Left lung (tissue), 10 donors: ENCODE results near the gene AMIGO3. TPM values are rescaled to one million over a fixed set of nuclear protein-coding genes. Genes with fewer than 3 reads are reported as not detected.

Experiments
- ATAC-seq: fragments of 200-7000 bp; cut with Tn5 transposase; one replicate; pipeline ENCODE4 v1.9.1; 2020; ENCODE audit warnings: moderate library complexity
- DNase-seq, 4 donors: peaks; one replicate each; pipeline ENCODE4 v3.0.0-alpha.2; 2013 to 2020
- H3K27ac ChIP-seq, 2 donors: fragments of 200-600 bp; sonication (generic) in 1 of 2; one replicate each; pipeline versions ENCODE4 v1.5.0 to v1.8.0; 2020 to 2021
- H3K27me3 ChIP-seq, 2 donors: fragments of 200-600 bp; sonication (generic) in 1 of 2; one replicate each; pipeline versions ENCODE4 v1.5.0 to v1.8.0; 2020 to 2021
- H3K36me3 ChIP-seq, 2 donors: fragments of 200-600 bp; sonication (generic) in 1 of 2; one replicate each; pipeline versions ENCODE4 v1.5.0 to v1.8.0; 2020 to 2021
- H3K4me1 ChIP-seq, 2 donors: fragments of 200-600 bp; one replicate each; pipeline ENCODE4 v1.8.0; 2021
- H3K4me3 ChIP-seq, 2 donors: fragments of 200-600 bp; sonication (generic) in 1 of 2; one replicate each; pipeline versions ENCODE4 v1.5.0 to v1.8.0; 2020 to 2021; ENCODE audit warnings: mild to moderate bottlenecking in 1 of 2
- H3K9me3 ChIP-seq, 2 donors: fragments of 200-600 bp; sonication (generic) in 1 of 2; one replicate each; pipeline versions ENCODE4 v1.5.0 to v1.8.0; 2020 to 2021
- intact Hi-C, 2 donors: fragments of 100-400 bp; cut with DNase I; formaldehyde crosslinking; loops; one replicate each; pipeline versions ENCODE4 v1.11.2 to v1.14.2; 2022
- polyA plus RNA-seq, 6 donors: library from polyadenylated mRNA; unstranded; fragments of 120-200 nt; gene quantifications; one replicate each; pipeline ENCODE4 v1.2.1, GENCODE V29; 2013; ENCODE audit not compliant: insufficient read length in 6 of 6
- total RNA-seq, 2 donors: library from RNA; stranded (reverse); fragmentation: NEBNext Ultra II Directional; extraction: Animal tissue kit (Norgen Biotek cat#: 25700); gene quantifications; one replicate each; pipeline ENCODE4 v1.2.1, GENCODE V29; 2021
- TF ChIP-seq, protein P1 (sequence below), 2 donors: fragments of 200-600 bp; sonication (generic) in 1 of 2; IDR thresholded peaks; one replicate each; pipeline versions ENCODE4 v1.5.0 to v1.8.0; 2021; ENCODE audit warnings: antibody characterized with exemption in 2 of 2
- donor health status: DM: no; HTN: yes; CAD: no.
- donor health status: DM: no; HTN: no; CAD: no.

AMIGO3 gene
- total and polyA plus RNA-seq, 8 donors = 0.47 to 2.4 (median 1.8) TPM; not detected in 1

DNA sequence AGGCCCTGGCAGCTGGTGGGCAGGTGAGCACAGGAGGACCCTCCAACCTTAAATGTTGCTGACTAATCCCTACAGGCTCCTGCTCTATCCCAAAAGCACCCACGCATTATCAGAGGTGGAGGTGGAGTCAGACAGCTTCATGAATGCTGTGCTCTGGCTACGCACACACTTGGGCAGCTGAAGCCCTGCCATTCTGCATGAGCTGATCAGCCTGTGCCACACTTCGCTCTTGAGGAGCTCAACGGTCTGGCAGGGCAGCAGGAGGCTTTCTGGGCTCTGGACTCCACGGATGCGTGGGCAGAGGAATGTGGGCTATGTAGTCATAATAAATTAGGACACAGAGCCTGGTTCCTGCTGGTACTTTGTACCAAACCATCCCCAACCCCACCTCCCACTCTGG, 36.3 kb downstream of the AMIGO3 start:
- Histone ChIP-seq H3K27me3 (peaks cover 0 to 23% of the 10 kb centered on the region in 2 donors), H3K36me3 (peaks cover 0 to 70% of the 10 kb centered on the region in 2 donors), H3K4me3 (no peak overlapping the region), H3K27ac (no peak overlapping the region), H3K9me3 (no peaks in the 10 kb centered on the region), H3K4me1 (peaks cover 0 to 9% of the 10 kb centered on the region in 2 donors)
- TF ChIP-seq, protein P1, sequence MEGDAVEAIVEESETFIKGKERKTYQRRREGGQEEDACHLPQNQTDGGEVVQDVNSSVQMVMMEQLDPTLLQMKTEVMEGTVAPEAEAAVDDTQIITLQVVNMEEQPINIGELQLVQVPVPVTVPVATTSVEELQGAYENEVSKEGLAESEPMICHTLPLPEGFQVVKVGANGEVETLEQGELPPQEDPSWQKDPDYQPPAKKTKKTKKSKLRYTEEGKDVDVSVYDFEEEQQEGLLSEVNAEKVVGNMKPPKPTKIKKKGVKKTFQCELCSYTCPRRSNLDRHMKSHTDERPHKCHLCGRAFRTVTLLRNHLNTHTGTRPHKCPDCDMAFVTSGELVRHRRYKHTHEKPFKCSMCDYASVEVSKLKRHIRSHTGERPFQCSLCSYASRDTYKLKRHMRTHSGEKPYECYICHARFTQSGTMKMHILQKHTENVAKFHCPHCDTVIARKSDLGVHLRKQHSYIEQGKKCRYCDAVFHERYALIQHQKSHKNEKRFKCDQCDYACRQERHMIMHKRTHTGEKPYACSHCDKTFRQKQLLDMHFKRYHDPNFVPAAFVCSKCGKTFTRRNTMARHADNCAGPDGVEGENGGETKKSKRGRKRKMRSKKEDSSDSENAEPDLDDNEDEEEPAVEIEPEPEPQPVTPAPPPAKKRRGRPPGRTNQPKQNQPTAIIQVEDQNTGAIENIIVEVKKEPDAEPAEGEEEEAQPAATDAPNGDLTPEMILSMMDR (IDR thresholded peaks at IDR 0.05) = no peak
- intact Hi-C loops = no loop called here
- no peak for ATAC-seq
- DNase-seq = no peak

DNA sequence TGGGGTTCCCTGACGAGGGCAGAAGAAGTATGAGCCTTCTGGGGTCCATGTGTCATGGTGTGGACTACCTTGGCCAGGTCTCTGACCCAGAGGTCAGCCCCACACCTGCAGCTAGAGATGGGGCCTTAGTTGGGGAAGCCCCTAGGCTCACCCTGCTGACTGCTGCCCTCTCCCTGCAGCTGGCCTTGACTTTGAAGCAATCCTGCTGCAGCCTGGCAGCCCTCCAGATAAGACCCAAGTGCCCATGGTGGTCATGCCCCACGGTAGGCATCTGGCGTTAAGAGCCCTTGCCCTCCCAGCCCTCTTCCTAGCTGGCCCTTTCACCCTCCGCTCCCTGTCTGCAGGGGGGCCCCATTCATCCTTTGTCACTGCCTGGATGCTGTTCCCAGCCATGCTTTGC, 37.9 kb downstream of the AMIGO3 start:
- intact Hi-C loops = no loop called here
- no peak for ATAC-seq
- H3K4me3 ChIP-seq = no peak overlapping the region
- H3K9me3 ChIP-seq = no peaks in the 10 kb centered on the region
- TF ChIP-seq, protein P1 (IDR thresholded peaks at IDR 0.05) = no peak
- H3K36me3 ChIP-seq = peaks cover 0 to 86% of the 10 kb centered on the region in 2 donors
- H3K4me1 ChIP-seq = peaks cover 0 to 9% of the 10 kb centered on the region in 2 donors
- peaks cover 0 to 13% of the 10 kb centered on the region in 2 donors for H3K27me3 ChIP-seq
- H3K27ac ChIP-seq = no peak overlapping the region
- DNase-seq = no peak

DNA sequence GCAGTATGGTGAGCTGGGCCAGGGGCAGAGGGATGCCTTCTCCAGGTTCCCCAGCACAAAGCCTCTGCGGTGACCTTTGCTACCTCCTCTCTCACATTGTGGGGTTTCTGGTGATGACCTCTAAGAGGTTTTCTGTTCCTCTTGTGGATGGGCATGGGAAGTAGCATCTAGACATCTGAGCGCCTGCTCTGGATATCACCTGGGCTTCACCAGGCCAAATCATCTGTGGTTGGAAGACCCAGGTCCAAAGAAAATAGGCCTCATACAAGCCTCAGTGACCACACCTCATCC, 38.3 kb downstream of the AMIGO3 start:
- Histone ChIP-seq H3K9me3 (no peaks in the 10 kb centered on the region), H3K27ac (no peak overlapping the region), H3K4me3 (no peak overlapping the region), H3K36me3 (peaks cover 0 to 90% of the 10 kb centered on the region in 2 donors), H3K27me3 (peaks cover 0 to 9% of the 10 kb centered on the region in 2 donors), H3K4me1 (peaks cover 0 to 9% of the 10 kb centered on the region in 2 donors)
- TF ChIP-seq, protein P1 (IDR thresholded peaks at IDR 0.05) = no peak
- no peak for ATAC-seq
- DNase-seq = no peak
- intact Hi-C loops = no loop called here

DNA sequence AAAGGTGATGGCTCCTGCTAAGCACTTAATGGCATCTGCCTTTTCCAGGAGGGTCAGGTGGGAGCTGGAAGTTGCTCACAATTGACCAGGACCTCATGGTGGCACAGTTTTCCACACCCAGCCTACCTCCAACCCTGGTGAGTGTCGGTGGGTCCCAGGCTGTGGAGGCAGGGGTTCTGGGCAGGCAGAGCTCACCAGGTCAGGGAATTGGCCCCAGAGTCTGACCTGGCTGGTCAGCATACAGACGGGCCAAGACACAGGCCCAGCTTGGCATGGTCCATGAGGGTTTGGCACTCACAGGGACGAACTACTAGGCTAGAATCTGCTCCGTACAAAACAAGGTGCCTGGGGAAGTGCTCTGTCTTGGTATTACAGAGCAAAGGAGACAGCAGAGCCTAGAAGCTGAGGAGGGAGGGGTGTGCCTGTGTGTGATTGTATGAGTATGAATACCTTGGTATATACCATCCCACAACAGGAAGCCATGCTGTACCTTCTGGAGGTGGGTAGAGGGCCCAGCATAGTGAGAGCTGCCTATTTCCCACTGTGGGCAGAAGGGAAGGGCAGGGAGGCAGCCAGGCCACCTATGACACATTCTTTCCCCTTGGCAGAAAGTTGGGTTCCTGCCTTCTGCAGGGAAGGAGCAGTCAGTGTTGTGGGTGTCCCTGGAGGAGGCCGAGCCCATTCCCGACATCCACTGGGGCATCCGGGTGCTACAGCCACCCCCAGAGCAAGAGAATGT, 38.8 kb downstream of the AMIGO3 start:
- H3K9me3 ChIP-seq = no peaks in the 10 kb centered on the region
- no peak overlapping the region for H3K4me3 ChIP-seq
- no peak for DNase-seq
- peaks cover 0 to 95% of the 10 kb centered on the region in 2 donors for H3K36me3 ChIP-seq
- TF ChIP-seq, protein P1 (IDR thresholded peaks at IDR 0.05) = no peak
- intact Hi-C loops = no loop called here
- no peak for ATAC-seq
- H3K27ac ChIP-seq = no peak overlapping the region
- peaks cover 0 to 4% of the 10 kb centered on the region in 2 donors for H3K27me3 ChIP-seq
- H3K4me1 ChIP-seq = peaks cover 0 to 10% of the 10 kb centered on the region in 2 donors

DNA sequence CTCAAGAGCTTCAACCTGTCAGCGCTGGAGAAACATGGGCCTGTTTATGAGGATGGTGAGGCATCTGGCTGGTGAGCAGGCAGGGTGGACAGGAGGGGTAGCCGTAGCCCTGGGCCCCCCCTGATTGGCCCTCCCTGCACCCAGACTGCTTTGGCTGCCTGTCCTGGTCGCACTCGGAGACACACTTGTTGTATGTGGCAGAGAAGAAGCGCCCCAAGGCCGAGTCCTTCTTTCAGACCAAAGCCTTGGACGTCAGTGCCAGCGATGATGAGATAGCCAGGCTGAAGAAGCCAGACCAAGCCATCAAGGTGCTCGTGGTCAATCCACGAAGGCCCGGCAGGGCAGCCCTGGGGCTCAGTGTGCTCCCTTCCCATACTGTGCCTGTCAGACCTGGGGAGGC, 43.6 kb downstream of the AMIGO3 start:
- H3K4me1 ChIP-seq = peaks cover 7 to 32% of the 10 kb centered on the region in 2 donors
- H3K36me3 ChIP-seq = peaks cover 0 to 54% of the 10 kb centered on the region in 2 donors
- no peak overlapping the region for H3K27ac ChIP-seq
- H3K27me3 ChIP-seq = no peaks in the 10 kb centered on the region
- no peak overlapping the region for H3K4me3 ChIP-seq
- TF ChIP-seq, protein P1 (IDR thresholded peaks at IDR 0.05) = no peak
- intact Hi-C loops = no loop called here
- H3K9me3 ChIP-seq = no peaks in the 10 kb centered on the region
- DNase-seq (peak in 1 of 4 donors; percentile 51), ATAC-seq (no peak)
